Transverse colon (tissue), 4 donors: ENCODE measurements around the gene PAWR. TPM values are rescaled to one million over a fixed set of nuclear protein-coding genes. Genes with fewer than 3 reads are reported as not detected.

Experiments
- DNase-seq: peaks from one replicate; pipeline ENCODE4 v3.0.0-alpha.2; 2019
- H3K27ac ChIP-seq, 4 donors: fragments of 200-600 bp; sonication (generic); 2 replicates each; pipeline ENCODE4 v1.5.1; 2016 to 2018; ENCODE audit warnings: inconsistent platforms in 4 of 4
- H3K27me3 ChIP-seq: fragments of 200-600 bp; sonication (generic); 2 replicates; pipeline ENCODE4 v1.5.1; 2017; ENCODE audit warnings: inconsistent platforms
- H3K36me3 ChIP-seq, 4 donors: fragments of 200-600 bp; sonication (generic); 2 replicates each; pipeline ENCODE4 v1.5.1; 2017 to 2019; ENCODE audit warnings: inconsistent platforms in 4 of 4
- H3K4me1 ChIP-seq, 4 donors: fragments of 200-600 bp; sonication (generic); 2 replicates each; pipeline ENCODE4 v1.5.1; 2017 to 2020; ENCODE audit warnings: inconsistent platforms in 4 of 4
- H3K4me3 ChIP-seq, 4 donors: fragments of 200-600 bp; sonication (generic); 1 replicate in 1 of 4; 2 replicates in 3 of 4; pipeline versions ENCODE4 v1.5.1 to v1.6.1; 2017 to 2019; ENCODE audit warnings: inconsistent platforms in 4 of 4
- H3K9me3 ChIP-seq, 2 donors: fragments of 200-600 bp; sonication (generic); 2 replicates each; pipeline ENCODE4 v1.5.1; 2017 to 2019; ENCODE audit warnings: inconsistent platforms in 2 of 2
- EP300 ChIP-seq: sonication (generic); formaldehyde crosslinking; IDR thresholded peaks from one replicate; pipeline ENCODE4 v1.6.1; 2017; ENCODE audit warnings: antibody characterized with exemption, low read depth
- POLR2A ChIP-seq: fragments of 450-650 bp; IDR thresholded peaks from one replicate; pipeline ENCODE4 v1.6.1; 2016; ENCODE audit warnings: antibody characterized with exemption, mild to moderate bottlenecking, moderate library complexity
- POLR2AphosphoS5 ChIP-seq, 3 donors: sonication (generic); formaldehyde crosslinking; IDR thresholded peaks; one replicate each; pipeline ENCODE4 v1.6.1; 2016; ENCODE audit warnings: antibody characterized with exemption in 3 of 3
- WGBS, 2 donors: methylation state at CpG; one replicate each; pipeline ENCODE4 v1.1.5; 2018; ENCODE audit warnings: low coverage in 1 of 2; 5-methylcytosine and 5-hydroxymethylcytosine counted together
- in situ Hi-C, 4 donors: fragments of 200-750 bp; cut with MboI; loops; one replicate each; pipeline versions ENCODE4 v1.15.0 to v1.15.1; 2017; ENCODE audit warnings: low sequenced_read_pairs in 3 of 4, low pct_ligation_motif_present in 1 of 4, low pct_unique_long_range_greater_than_20kb in 1 of 4
- intact Hi-C: fragments of 100-400 bp; cut with DNase I; formaldehyde crosslinking; loops from one replicate; pipeline ENCODE4 v1.15.1; 2023; ENCODE audit warnings: low total_unique reads
- total RNA-seq, 4 donors: library from RNA; depleted of rRNA; stranded (reverse); fragments of >200 nt; gene quantifications; one replicate each; pipeline ENCODE4 v1.1.0, GENCODE V29; 2016
- TF ChIP-seq, protein P1 (sequence below), 5 experiments: fragments of 200-600 bp in 3 of 5; fragments of 450-650 bp in 2 of 5; sonication (generic) in 3 of 5; IDR thresholded peaks; 1 replicate in 2 of 5; 2 replicates in 3 of 5; pipeline ENCODE4 v1.5.1; 2016 to 2017; ENCODE audit warnings: antibody characterized with exemption in 5 of 5, inconsistent platforms in 3 of 5, mild to moderate bottlenecking in 2 of 5, moderate library complexity in 1 of 5

The PAWR gene
- total RNA-seq, 4 donors from 2014 or later, result 82.3 to 188 (median 115) TPM

DNA sequence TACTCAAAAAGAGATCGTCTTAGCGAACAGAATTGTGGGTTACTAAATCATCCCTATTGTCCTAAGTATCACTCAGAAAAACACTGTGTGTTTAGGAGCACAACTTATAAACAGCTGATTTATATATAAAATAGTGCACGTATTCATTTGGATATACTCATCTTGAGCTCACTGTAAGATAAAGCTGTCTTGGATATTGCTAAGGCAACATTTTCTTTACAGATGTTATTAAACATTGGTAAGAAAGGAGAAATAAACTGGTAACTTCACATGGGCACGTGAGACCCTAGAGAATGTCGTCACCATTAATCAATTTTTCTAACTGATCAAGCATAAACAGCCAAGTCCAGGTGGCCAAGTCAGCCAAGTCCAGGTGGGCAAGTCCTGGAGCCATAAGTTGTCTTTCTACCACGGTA is 1.7 kb downstream of the PAWR start:
- in situ Hi-C loops, result loop anchor here in 1 of 4 donors (25.0 kb wide), 1 partner anchor 277 kb away; no protein-coding TSS in a partner anchor
- Histone ChIP-seq H3K9me3 (no peaks in the 10 kb centered on the region), H3K36me3 (no peaks in the 10 kb centered on the region), H3K4me3 (peak overlapping the region; percentile 9 to 94 (median 84)), H3K27me3 (peaks cover 3% of the 10 kb centered on the region), H3K27ac (peak overlapping the region; percentile 90 to 95 (median 92)), H3K4me1 (peaks cover 4 to 61% (median 28%) of the 10 kb centered on the region in 4 donors)
- no peak for TF ChIP-seq POLR2AphosphoS5 (IDR thresholded peaks at IDR 0.05)
- TF ChIP-seq EP300, result no peak
- no peak for TF ChIP-seq POLR2A
- TF ChIP-seq, protein P1, sequence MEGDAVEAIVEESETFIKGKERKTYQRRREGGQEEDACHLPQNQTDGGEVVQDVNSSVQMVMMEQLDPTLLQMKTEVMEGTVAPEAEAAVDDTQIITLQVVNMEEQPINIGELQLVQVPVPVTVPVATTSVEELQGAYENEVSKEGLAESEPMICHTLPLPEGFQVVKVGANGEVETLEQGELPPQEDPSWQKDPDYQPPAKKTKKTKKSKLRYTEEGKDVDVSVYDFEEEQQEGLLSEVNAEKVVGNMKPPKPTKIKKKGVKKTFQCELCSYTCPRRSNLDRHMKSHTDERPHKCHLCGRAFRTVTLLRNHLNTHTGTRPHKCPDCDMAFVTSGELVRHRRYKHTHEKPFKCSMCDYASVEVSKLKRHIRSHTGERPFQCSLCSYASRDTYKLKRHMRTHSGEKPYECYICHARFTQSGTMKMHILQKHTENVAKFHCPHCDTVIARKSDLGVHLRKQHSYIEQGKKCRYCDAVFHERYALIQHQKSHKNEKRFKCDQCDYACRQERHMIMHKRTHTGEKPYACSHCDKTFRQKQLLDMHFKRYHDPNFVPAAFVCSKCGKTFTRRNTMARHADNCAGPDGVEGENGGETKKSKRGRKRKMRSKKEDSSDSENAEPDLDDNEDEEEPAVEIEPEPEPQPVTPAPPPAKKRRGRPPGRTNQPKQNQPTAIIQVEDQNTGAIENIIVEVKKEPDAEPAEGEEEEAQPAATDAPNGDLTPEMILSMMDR (IDR thresholded peaks at IDR 0.05), result no peak
- intact Hi-C loops, result no loop called here
- WGBS, 2 donors, result 3 to 9% methylated on average over 4 to 6 of the region's 6 CpGs
- DNase-seq, result no peak

DNA sequence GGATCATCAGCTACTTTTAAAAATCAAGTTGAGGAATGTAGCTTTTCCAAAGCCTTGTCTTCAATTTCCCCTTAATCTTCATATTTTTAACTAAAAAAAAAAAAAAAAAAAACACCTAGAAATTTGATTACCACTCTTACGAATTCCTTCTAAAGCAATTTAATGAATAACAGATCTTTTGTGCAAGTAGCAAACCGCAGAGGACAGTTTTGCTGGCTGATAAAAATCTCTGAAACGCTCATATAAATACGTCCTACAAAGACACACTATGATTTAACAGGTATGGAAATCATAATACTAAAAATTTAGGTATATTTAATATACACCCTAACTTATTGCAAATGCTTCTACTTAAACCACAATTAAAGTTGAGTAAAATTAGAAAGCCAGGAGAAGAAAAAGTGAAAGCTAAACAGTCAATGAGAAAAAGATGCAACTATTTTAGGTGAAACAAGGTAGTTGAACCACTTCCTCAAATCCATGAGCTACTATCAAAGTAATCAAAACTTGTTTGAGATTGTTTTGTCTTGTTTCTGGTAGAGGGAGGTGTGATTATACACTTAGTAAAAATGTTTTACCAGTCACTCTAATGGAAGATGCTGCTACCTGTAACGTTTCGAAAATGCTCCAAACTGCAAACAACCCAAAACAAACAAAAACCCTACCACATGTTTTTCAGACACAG is 2.2 kb downstream of the PAWR start:
- Histone ChIP-seq H3K4me1 (peaks cover 4 to 65% (median 30%) of the 10 kb centered on the region in 4 donors), H3K27me3 (peaks cover 3% of the 10 kb centered on the region), H3K9me3 (no peaks in the 10 kb centered on the region), H3K36me3 (no peaks in the 10 kb centered on the region), H3K4me3 (peak overlapping the region; percentile 9 to 94 (median 84)), H3K27ac (peak overlapping the region; percentile 90 to 95 (median 92))
- intact Hi-C loops, result no loop called here
- WGBS, 2 donors, result 16 to 18% methylated on average over 4 to 6 of the region's 6 CpGs
- no peak for DNase-seq
- TF ChIP-seq POLR2AphosphoS5 (IDR thresholded peaks at IDR 0.05) (no peak), POLR2A (no peak), EP300 (no peak)
- TF ChIP-seq, protein P1 (IDR thresholded peaks at IDR 0.05), result no peak
- in situ Hi-C loops, result loop anchor here in 1 of 4 donors (25.0 kb wide), 1 partner anchor 276 kb away; no protein-coding TSS in a partner anchor

DNA sequence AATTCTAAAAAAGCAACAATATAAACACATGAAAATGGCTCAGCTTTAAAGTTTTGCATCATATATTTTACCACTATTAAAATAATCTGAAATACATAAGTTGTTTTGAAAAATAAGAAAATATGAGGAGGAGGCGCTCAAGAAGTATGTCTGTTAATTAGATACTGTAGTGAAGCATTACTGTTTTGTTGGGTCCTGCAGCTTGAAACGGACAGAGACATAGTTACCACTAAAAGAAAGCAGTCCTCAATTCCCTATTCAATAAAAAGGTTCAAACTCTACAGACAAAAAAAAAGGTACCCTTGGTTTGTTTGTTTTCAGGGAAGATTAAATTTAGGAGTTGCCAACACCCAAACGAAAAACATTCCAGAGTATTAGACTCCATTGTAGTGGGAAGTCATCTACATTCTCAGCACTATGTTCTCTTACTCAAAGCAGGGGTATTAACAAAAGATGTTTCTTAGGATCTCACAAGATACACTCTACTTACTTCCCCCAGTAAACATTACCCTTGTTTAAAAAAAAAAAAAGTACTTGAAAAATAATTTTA is 3.0 kb downstream of the PAWR start:
- in situ Hi-C loops, result loop anchor here in 1 of 4 donors (25.0 kb wide), 1 partner anchor 275 kb away; no protein-coding TSS in a partner anchor
- WGBS, 2 donors, result 36 to 38% methylated on average over 3 of the region's 3 CpGs
- peak overlapping the region; percentile 90 to 95 (median 92) for H3K27ac ChIP-seq

DNA sequence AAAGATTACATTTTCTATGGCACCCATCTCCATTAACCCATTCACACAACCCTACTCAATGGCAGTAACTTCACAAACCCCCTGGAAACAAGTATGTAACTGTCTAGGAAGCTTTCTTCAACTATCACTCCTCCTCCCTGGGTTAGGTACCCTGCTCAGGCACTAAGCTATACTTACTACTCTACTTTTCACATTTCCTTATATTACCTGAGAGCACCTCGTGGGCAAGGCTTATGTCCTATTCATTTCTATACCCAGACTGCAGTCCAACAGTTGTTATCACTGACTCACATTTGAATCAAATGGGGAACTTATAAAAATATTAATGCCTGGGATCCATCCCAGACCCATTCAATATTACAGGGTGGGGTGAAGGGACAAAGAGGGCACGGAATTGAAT is 4.6 kb downstream of the PAWR start:
- intact Hi-C loops, result no loop called here
- peak overlapping the region in 2 of 4 donors; percentile 88 to 94 for H3K4me3 ChIP-seq
- H3K36me3 ChIP-seq, result no peaks in the 10 kb centered on the region
- DNase-seq, result no peak
- TF ChIP-seq EP300 (no peak), POLR2AphosphoS5 (IDR thresholded peaks at IDR 0.05) (no peak), POLR2A (no peak)
- TF ChIP-seq, protein P1 (IDR thresholded peaks at IDR 0.05), result no peak
- H3K4me1 ChIP-seq, result peaks cover 4 to 67% (median 21%) of the 10 kb centered on the region in 4 donors
- no peaks in the 10 kb centered on the region for H3K27me3 ChIP-seq
- H3K27ac ChIP-seq, result peak overlapping the region; percentile 90 to 95 (median 92)
- 38 to 49% methylated on average over 2 of the region's 2 CpGs for WGBS, 2 donors
- no peaks in the 10 kb centered on the region for H3K9me3 ChIP-seq
- in situ Hi-C loops, result loop anchor here in 1 of 4 donors (25.0 kb wide), 1 partner anchor 274 kb away; no protein-coding TSS in a partner anchor

More for the DNA sequence above, 3.0 kb downstream of the PAWR start:
- intact Hi-C loops, result no loop called here
- Histone ChIP-seq H3K9me3 (no peaks in the 10 kb centered on the region), H3K36me3 (no peaks in the 10 kb centered on the region), H3K4me3 (peak overlapping the region in 3 of 4 donors; percentile 81 to 94 (median 88)), H3K4me1 (peaks cover 4 to 64% (median 30%) of the 10 kb centered on the region in 4 donors), H3K27me3 (peaks cover 3% of the 10 kb centered on the region)
- TF ChIP-seq, protein P1 (IDR thresholded peaks at IDR 0.05), result no peak
- TF ChIP-seq POLR2AphosphoS5 (IDR thresholded peaks at IDR 0.05), result no peak
- no peak for TF ChIP-seq POLR2A
- no peak for TF ChIP-seq EP300
- no peak for DNase-seq
